Measurements from ENCODE around the gene KBTBD8. TPM values are rescaled to one million over a fixed set of nuclear protein-coding genes. Genes with fewer than 3 reads are reported as not detected.

KBTBD8 gene
- total RNA-seq, 1 donor from 2014 or later = 1.9 TPM

DNA sequence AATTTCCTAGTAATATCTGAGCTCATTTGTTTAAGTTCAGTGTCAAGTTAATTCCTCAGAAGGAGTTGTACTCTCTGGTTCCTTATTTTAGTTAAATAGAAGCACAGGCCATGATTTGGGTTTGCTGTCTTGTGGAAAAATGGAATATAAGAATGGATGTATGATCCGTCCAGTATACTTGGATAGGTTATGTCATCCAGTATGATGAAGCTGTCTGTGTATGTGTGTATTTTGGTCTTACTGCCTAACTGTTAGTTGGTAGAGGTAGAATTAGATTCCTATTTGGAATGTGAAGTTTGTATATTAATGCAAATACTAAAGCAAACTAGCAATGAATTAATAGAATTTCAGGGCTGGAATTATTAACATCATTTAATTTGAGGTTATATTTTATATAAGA is 7.9 kb downstream of the KBTBD8 start:
- H3K9me3 Mint-ChIP-seq (ENCODE audit: low read depth) = no peaks in the 10 kb centered on the region
- peaks cover 7% of the 10 kb centered on the region for H3K36me3 Mint-ChIP-seq (ENCODE audit: low read depth)
- peaks cover 11% of the 10 kb centered on the region for H3K4me1 Mint-ChIP-seq (ENCODE audit: low read depth)
- H3K4me3 Mint-ChIP-seq (ENCODE audit: unreplicated experiment) = no peak overlapping the region
- TF ChIP-seq, protein P1, sequence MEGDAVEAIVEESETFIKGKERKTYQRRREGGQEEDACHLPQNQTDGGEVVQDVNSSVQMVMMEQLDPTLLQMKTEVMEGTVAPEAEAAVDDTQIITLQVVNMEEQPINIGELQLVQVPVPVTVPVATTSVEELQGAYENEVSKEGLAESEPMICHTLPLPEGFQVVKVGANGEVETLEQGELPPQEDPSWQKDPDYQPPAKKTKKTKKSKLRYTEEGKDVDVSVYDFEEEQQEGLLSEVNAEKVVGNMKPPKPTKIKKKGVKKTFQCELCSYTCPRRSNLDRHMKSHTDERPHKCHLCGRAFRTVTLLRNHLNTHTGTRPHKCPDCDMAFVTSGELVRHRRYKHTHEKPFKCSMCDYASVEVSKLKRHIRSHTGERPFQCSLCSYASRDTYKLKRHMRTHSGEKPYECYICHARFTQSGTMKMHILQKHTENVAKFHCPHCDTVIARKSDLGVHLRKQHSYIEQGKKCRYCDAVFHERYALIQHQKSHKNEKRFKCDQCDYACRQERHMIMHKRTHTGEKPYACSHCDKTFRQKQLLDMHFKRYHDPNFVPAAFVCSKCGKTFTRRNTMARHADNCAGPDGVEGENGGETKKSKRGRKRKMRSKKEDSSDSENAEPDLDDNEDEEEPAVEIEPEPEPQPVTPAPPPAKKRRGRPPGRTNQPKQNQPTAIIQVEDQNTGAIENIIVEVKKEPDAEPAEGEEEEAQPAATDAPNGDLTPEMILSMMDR (IDR thresholded peaks at IDR 0.05) = no peak
- DNase-seq (ENCODE audit: low spot score) = no peak
- H3K27ac Mint-ChIP-seq (ENCODE audit: unreplicated experiment) = no peak overlapping the region
- H3K27me3 Mint-ChIP-seq (ENCODE audit: low read depth) = no peaks in the 10 kb centered on the region

DNA sequence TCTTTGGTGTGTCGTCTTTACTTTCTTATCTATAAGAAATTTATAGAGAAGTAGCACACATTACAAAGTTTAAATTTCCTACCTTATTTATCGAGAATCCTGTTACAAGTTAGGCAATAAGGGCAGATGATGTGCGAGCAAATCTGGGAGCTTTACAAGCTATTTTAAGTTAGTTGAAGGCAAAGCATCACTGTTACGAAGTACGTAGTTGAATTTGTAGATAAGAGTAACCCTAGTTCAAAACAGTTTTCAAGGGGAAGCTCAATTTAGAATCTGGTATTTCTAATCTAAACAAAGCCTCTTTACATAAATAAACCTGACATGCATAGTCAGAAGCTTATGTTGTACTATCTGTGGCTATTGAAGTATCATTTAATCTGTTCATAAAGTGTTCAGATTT is 8.4 kb downstream of the KBTBD8 start:
- TF ChIP-seq, protein P1 (IDR thresholded peaks at IDR 0.05) = no peak
- Mint-ChIP-seq H3K36me3 (ENCODE audit: low read depth) (peaks cover 7% of the 10 kb centered on the region), H3K4me1 (ENCODE audit: low read depth) (peaks cover 11% of the 10 kb centered on the region), H3K27me3 (ENCODE audit: low read depth) (no peaks in the 10 kb centered on the region), H3K4me3 (ENCODE audit: unreplicated experiment) (no peak overlapping the region), H3K27ac (ENCODE audit: unreplicated experiment) (no peak overlapping the region), H3K9me3 (ENCODE audit: low read depth) (no peaks in the 10 kb centered on the region)
- DNase-seq (ENCODE audit: low spot score) = no peak

DNA sequence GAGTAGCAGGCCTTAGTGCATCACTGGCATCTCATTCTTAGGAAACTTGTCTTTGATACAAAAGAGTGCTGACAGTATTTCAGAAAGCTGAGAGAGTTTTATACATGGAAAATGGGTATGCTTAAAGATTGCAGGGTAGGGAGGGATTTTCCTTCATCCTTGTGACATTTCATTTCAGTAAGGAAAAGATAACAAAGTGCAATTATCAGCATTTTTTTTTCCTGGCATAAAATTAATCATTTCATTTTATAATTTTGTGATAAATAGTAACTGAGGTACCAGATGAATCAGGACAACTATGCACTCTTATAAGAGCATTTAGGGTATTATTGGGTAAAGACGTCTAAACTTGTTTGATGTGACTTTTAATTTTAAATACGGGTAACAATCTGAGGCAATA is 10.3 kb downstream of the KBTBD8 start:
- Mint-ChIP-seq H3K27ac (ENCODE audit: unreplicated experiment) (no peak overlapping the region), H3K4me3 (ENCODE audit: unreplicated experiment) (no peak overlapping the region)
- TF ChIP-seq, protein P1 (IDR thresholded peaks at IDR 0.05) = no peak

DNA sequence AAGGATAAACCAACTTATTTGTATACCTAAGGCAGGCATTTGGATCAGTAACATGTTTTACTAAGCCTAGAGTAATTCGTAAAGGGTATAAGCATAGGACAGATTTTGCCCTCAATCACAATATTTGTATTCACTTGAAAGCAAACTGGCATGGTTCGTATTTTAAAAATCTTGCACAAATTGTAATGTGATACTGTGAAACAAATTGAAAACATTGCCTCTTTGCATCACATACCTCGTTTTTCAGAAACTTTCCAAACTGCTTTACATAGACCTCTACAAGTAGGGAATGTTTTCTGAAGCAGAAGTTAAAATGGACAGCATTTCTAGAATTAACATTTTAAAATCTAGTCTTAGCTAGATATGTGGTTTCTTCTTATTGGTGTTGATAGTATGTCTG is 11.6 kb downstream of the KBTBD8 start:
- H3K4me1 Mint-ChIP-seq (ENCODE audit: low read depth) = peaks cover 11% of the 10 kb centered on the region
- no peak overlapping the region for H3K4me3 Mint-ChIP-seq (ENCODE audit: unreplicated experiment)
- no peak overlapping the region for H3K27ac Mint-ChIP-seq (ENCODE audit: unreplicated experiment)
- H3K36me3 Mint-ChIP-seq (ENCODE audit: low read depth) = peaks cover 5% of the 10 kb centered on the region
- DNase-seq (ENCODE audit: low spot score) = no peak
- no peaks in the 10 kb centered on the region for H3K27me3 Mint-ChIP-seq (ENCODE audit: low read depth)
- no peaks in the 10 kb centered on the region for H3K9me3 Mint-ChIP-seq (ENCODE audit: low read depth)
- TF ChIP-seq, protein P1 (IDR thresholded peaks at IDR 0.05) = no peak

More for the DNA sequence above, 10.3 kb downstream of the KBTBD8 start:
- H3K36me3 Mint-ChIP-seq (ENCODE audit: low read depth) = peaks cover 5% of the 10 kb centered on the region
- peaks cover 11% of the 10 kb centered on the region for H3K4me1 Mint-ChIP-seq (ENCODE audit: low read depth)
- no peaks in the 10 kb centered on the region for H3K9me3 Mint-ChIP-seq (ENCODE audit: low read depth)
- H3K27me3 Mint-ChIP-seq (ENCODE audit: low read depth) = no peaks in the 10 kb centered on the region
- DNase-seq (ENCODE audit: low spot score) = no peak

DNA sequence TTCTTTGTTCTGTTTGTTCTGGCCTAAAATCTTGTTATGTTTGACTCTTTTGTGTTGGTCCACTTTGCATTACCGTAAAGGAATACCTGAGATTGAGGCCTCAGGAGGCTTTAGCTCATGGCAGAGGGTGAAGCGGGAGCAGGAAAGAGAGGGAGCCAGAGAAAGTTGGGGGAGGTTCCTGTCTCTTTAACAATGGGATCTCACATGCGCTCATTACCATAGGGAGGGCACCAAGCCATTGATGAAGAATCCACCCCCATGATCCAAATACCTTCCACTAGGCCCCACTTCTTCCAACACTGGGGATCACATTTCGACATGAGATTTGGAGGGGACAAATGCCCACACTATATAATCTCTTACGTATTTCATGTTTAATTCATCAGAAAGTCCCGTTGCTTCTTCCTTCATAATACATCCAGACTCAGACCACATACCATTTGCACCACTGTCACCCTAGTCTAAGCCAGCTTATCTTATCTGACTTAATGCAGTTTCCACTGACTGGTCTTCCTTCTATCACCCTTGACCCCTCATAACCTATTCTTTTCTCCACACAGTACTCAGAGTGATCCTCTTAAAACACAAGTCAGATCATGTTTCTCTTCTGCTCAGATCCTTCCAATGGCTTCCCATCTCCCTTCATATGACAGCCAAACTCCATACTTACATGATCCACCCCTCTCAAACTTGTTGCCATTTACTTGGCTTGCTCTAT is 13.5 kb downstream of the KBTBD8 start:
- Mint-ChIP-seq H3K36me3 (ENCODE audit: low read depth) (peaks cover 5% of the 10 kb centered on the region), H3K9me3 (ENCODE audit: low read depth) (no peaks in the 10 kb centered on the region), H3K27ac (ENCODE audit: unreplicated experiment) (no peak overlapping the region), H3K4me1 (ENCODE audit: low read depth) (peaks cover 4% of the 10 kb centered on the region), H3K27me3 (ENCODE audit: low read depth) (no peaks in the 10 kb centered on the region), H3K4me3 (ENCODE audit: unreplicated experiment) (no peak overlapping the region)
- no peak for DNase-seq (ENCODE audit: low spot score)
- TF ChIP-seq, protein P1 (IDR thresholded peaks at IDR 0.05) = no peak

Data from chondrocyte (in vitro differentiated cells).